BE2C (cell line): Measurements from ENCODE around the gene ATRX.
A peak's percentile ranks its signal among the peaks of the same experiment; 100 is the strongest.
"Not testable (repeated sequence)": the region's sequence is repeated elsewhere in the genome, so short reads cannot be mapped to it uniquely, and the experiment has no call there.

Experiments
- DNase-seq: peaks from one replicate; pipeline ENCODE4 v3.0.0-alpha.2; 2020
- H3K27me3 ChIP-seq: fragments of 250-450 bp; sonication (Bioruptor Pico); 2 replicates; pipeline ENCODE4 v1.5.1; 2020; ENCODE audit warnings: mild to moderate bottlenecking
- H3K36me3 ChIP-seq: fragments of 250-450 bp; sonication (Bioruptor Pico); 2 replicates; pipeline ENCODE4 v1.5.1; 2020; ENCODE audit warnings: mild to moderate bottlenecking
- H3K4me1 ChIP-seq: fragments of 250-450 bp; sonication (Bioruptor Pico); 2 replicates; pipeline ENCODE4 v1.5.1; 2020
- H3K4me3 ChIP-seq: 2 replicates; pipeline ENCODE4 v1.5.1; 2011; ENCODE audit warnings: low read depth, low read length
- H3K9me3 ChIP-seq: fragments of 250-450 bp; sonication (Bioruptor Pico); 2 replicates; pipeline ENCODE4 v1.5.1; 2020
- CTCF ChIP-seq: IDR thresholded peaks from 2 replicates; pipeline ENCODE4 v1.5.1; 2012; ENCODE audit warnings: mild to moderate bottlenecking, low read depth, low read length

ATRX gene

GRCh38 chrX:77514177-77514576, 271.8 kb downstream of the ATRX start:
- TF ChIP-seq CTCF: no peak
- Histone ChIP-seq H3K4me3 (no peak overlapping the region), H3K9me3 (no peaks in the 10 kb centered on the region), H3K36me3 (no peaks in the 10 kb centered on the region; the same call in 1 of the 2 replicates), H3K4me1 (no peaks in the 10 kb centered on the region), H3K27me3 (no peaks in the 10 kb centered on the region)
- DNase-seq: no peak

- H3K27me3 ChIP-seq: no peaks in the 10 kb centered on the region
- no peak for DNase-seq
- no peak for TF ChIP-seq CTCF
- H3K9me3 ChIP-seq: no peaks in the 10 kb centered on the region
- no peak overlapping the region for H3K4me3 ChIP-seq
- H3K36me3 ChIP-seq: no peaks in the 10 kb centered on the region; the same call in 1 of the 2 replicates
- no peaks in the 10 kb centered on the region for H3K4me1 ChIP-seq
Measured at GRCh38 chrX:77510007-77510406, 276.0 kb downstream of the ATRX start.

DNA sequence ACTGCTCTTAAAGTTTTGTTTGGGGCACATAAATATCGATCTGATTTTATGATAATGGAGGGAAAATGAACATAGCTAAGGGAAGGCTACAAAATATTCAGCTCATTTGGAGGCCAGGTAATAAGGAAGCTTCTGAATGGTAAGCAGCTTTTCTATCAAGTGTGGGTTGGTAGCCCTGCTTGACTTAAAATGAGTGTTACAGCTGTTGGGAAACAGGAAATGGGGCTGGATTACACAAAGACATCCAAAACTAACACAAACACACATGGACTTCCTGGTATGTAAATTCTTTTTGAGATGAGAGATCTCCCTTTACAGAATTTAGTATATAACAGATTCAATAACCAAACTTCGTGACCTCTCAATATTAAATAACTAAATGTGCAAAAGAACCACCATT, 280.8 kb downstream of the ATRX start:
- Histone ChIP-seq H3K4me1 (no peaks in the 10 kb centered on the region), H3K36me3 (no peaks in the 10 kb centered on the region; the same call in 1 of the 2 replicates), H3K9me3 (no peaks in the 10 kb centered on the region), H3K4me3 (no peak overlapping the region), H3K27me3 (no peaks in the 10 kb centered on the region)
- no peak for TF ChIP-seq CTCF
- DNase-seq: no peak

DNA sequence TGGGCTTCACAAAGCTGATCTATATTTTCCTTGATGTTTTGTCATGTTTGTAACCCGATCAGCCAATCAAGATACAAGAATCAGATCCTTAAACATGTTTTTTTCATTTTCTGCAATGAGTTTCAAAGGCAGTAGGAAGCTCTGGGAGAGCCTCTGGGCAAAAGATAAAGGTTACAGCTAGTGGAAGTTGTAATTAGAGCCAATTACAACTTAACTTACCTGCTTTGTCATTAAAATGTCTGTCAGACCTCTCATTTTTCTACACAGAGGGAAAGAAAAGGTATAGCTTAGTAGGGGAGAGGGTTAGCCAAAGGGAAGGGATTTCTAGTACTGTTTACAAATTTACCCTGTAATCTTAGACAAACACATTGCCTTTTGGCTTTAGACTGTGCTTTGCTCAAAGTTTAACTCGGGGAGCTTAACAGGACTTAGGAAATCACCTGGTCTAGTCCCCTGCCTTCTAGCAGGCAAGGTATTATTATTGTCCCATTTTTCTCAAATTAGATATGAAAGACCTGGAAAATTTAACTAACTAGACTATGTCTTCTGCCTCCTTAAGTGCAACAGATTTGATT, 283.0 kb downstream of the ATRX start:
- Histone ChIP-seq H3K4me3 (no peak overlapping the region), H3K4me1 (no peaks in the 10 kb centered on the region), H3K9me3 (no peaks in the 10 kb centered on the region), H3K36me3 (no peaks in the 10 kb centered on the region), H3K27me3 (no peaks in the 10 kb centered on the region)
- DNase-seq: no peak
- TF ChIP-seq CTCF: no peak

DNA sequence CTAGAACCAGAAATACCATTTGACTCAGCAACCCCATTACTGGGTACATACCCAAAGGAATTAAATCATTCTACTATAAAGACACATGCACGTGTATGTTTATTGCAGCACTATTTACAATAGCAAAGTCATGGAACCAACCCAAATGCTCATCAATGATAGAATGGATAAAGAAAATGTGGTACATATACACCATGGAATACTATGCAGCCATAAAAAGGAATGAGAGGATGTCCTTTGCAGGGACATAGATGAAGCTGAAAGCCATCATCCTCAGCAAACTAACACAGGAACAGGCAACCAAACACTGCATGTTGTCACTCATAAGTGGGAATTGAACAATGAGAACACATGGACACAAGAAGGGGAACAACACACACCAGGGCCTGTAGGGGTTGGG, 285.9 kb downstream of the ATRX start:
- H3K9me3 ChIP-seq, DNase-seq, H3K27me3 ChIP-seq, H3K4me1 ChIP-seq, H3K4me3 ChIP-seq, H3K36me3 ChIP-seq: not testable (repeated sequence)

GRCh38 chrX:77493677-77494553, 292.1 kb downstream of the ATRX start:
- Histone ChIP-seq H3K27me3 (no peaks in the 10 kb centered on the region), H3K4me1 (peaks cover 9% of the 10 kb centered on the region), H3K4me3 (no peak overlapping the region), H3K9me3 (no peaks in the 10 kb centered on the region), H3K36me3 (no peaks in the 10 kb centered on the region)
- peak; percentile 93 for DNase-seq
- TF ChIP-seq CTCF: no peak
